Measurements from ENCODE around the gene ACSS1.

ACSS1 gene

DNA sequence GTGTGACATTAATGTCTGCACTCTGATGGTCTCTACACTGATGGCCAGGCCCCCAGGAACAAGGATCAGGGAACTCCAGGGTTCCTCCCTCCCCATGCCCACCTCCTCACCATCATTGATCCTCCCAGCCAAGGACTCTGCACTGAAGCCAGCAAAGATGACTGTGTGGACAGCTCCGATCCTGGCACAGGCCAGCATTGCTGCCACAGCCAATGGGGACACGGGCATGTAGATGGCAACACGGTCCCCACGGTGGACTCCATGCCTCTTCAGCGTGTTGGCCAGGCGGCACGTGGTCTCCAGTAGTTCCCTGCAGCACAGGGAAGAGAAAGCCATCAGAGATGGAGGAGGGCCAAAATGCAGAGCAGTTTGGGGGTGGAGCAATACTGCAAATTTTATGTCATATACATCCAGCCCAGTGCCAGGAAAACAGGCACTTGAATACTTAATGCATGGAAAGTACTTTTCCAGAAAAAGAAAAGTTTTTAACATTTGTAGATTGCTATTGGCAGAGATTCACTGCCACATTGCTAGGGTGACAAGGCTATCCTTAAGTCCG, 27.2 kb downstream of the ACSS1 start:
- no peak overlapping the region for H3K27ac ChIP-seq
- TF ChIP-seq, protein P1, sequence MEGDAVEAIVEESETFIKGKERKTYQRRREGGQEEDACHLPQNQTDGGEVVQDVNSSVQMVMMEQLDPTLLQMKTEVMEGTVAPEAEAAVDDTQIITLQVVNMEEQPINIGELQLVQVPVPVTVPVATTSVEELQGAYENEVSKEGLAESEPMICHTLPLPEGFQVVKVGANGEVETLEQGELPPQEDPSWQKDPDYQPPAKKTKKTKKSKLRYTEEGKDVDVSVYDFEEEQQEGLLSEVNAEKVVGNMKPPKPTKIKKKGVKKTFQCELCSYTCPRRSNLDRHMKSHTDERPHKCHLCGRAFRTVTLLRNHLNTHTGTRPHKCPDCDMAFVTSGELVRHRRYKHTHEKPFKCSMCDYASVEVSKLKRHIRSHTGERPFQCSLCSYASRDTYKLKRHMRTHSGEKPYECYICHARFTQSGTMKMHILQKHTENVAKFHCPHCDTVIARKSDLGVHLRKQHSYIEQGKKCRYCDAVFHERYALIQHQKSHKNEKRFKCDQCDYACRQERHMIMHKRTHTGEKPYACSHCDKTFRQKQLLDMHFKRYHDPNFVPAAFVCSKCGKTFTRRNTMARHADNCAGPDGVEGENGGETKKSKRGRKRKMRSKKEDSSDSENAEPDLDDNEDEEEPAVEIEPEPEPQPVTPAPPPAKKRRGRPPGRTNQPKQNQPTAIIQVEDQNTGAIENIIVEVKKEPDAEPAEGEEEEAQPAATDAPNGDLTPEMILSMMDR (conservative IDR thresholded peaks at IDR 0.05), result no peak
- no peak for TF ChIP-seq ZFX (IDR thresholded peaks at IDR 0.05)

DNA sequence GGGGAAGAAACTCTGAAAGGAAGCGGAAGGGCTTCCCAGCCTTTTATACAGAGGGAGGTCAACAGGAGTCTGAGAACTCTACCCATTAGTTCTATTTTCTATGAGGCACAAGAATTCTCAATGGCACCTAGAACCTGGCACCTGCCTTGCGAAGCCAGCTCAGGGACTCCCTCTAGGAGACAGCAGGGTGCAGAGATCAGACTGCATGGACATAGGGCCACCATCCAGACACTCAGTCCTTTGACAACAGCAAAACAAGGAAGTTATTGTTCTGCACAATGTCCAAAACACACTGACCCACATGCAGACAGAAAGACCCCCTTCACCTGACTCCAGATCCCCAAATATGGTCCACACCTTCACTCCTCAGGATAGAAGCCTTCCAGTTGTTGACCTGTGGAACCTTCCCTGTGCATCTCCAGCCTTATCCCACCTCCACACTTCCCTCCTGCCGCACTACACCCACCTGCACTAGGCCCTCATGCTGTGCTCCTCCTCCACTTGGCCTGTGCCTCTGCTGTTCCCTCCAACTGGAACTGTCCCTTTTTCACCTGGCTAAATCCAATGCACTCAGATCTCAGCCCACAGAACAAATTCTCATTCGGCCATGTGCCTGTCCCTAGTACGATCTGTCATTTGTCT, 27.8 kb downstream of the ACSS1 start:
- TF ChIP-seq, protein P1 (conservative IDR thresholded peaks at IDR 0.05), result no peak
- no peak for TF ChIP-seq ZFX (IDR thresholded peaks at IDR 0.05)

DNA sequence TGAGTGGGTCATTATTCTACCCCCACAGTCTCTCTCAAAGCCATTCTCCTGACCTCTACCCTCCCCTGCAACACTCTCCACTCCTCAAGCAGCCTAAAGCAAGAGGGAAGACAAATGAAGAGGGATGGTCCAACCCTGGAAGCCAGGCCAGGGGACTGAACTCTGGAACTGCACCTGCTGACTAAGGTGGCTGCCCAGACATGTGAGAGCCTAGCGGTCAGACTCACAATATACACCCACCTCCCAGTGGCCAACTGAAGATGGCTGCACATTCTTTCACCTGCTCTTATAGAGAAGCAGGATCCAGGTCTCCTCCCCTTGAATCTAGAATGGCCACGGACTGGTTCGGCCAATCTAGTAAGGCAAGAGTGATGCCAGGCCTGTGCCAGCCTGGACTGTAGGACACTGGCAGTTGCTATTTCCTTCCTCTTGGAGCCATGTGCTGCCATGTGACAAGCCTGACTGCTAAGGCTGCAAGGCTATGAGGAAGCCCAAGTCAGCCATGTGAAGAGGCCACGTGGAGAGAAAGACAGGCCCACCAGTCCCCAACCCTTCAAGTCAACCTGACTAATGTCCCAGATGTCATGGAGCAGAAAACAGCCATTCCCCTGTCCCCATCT, 31.8 kb downstream of the ACSS1 start:
- H3K27ac ChIP-seq, result no peak overlapping the region
- TF ChIP-seq ZFX (IDR thresholded peaks at IDR 0.05), result no peak
- TF ChIP-seq, protein P1 (conservative IDR thresholded peaks at IDR 0.05), result no peak

More for the DNA sequence above, 27.8 kb downstream of the ACSS1 start:
- H3K27ac ChIP-seq, result no peak overlapping the region

DNA sequence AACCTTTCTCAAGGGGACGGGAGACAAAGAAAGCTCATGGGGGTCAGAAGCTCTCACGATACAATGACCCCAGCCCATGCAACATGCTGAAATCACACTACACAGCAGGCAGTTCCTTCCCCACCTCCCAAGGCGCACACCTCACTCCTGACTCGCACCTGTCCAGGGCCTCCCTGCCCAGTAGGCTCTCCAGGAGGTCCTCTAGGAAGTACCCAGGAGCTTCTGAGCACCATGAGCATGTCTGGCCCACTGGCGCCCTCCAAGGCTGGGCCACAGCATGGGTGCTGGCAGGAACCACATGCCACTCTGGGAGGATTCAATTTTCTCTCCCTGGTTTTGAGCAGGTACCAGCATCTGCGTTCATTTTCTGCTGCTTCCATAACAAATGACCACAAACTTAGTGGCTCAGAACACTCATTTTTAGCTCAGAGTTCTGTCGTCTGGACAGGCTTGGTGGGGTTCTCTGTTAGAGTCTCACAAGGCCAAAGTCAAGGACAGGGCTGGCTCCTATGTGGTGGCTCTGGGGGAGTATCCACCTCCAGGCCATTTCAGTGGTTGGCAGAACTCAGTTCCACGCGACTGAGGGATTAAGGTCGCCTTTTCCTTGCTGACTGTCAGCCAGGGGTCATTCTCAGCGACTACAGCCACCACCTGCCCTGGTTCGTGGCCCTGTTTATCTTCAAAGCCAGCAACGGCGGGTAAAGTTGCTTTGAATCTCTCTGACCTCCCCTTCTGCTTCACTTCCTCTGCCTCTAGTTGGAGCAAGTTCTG, 32.7 kb downstream of the ACSS1 start:
- no peak overlapping the region for H3K27ac ChIP-seq
- no peak for TF ChIP-seq ZFX (IDR thresholded peaks at IDR 0.05)
- TF ChIP-seq, protein P1 (conservative IDR thresholded peaks at IDR 0.05), result no peak

DNA sequence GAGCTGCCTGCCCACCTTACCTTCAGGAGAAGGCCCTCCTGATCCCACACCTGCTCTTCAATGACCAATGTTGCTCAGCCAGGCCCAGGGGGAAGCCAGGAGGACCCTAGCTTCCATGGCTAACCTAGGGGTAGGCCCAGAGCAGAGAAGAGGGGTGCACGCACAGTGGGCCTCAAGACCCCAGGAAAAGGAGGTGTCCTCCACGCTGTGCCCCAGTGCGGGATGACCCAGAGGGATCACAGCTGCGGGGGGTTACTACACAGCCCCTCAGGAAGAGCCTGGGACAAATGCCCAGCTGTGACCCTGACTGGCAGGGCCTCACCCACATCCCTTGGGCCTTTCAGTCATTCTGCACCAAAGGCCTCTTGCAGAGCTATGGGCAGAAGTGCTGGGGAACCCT, 33.8 kb downstream of the ACSS1 start:
- TF ChIP-seq, protein P1 (conservative IDR thresholded peaks at IDR 0.05), result no peak
- no peak for TF ChIP-seq ZFX (IDR thresholded peaks at IDR 0.05)
- no peak overlapping the region for H3K27ac ChIP-seq

DNA sequence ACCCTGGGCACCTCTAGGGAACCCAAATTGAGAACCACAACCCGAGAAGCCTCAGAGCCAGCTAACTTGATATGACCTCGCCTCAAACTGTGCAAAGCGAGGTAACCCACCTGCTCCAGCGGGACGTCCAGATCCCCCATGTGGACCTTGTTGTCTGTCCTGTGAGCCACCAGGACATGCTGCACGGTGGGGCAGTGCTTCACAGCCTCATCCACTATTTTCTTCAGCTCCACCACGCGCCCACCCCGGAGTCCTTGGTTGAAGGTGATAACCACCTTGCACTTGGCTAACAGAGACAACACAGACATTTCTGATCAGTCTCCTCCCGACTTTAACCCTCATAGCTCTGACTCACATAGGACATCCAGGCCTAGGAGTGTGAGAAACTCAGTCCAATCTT, 34.6 kb downstream of the ACSS1 start:
- no peak overlapping the region; the same call in 1 of the 2 replicates for H3K27ac ChIP-seq
- TF ChIP-seq, protein P1 (conservative IDR thresholded peaks at IDR 0.05), result no peak
- TF ChIP-seq ZFX (IDR thresholded peaks at IDR 0.05), result no peak

DNA sequence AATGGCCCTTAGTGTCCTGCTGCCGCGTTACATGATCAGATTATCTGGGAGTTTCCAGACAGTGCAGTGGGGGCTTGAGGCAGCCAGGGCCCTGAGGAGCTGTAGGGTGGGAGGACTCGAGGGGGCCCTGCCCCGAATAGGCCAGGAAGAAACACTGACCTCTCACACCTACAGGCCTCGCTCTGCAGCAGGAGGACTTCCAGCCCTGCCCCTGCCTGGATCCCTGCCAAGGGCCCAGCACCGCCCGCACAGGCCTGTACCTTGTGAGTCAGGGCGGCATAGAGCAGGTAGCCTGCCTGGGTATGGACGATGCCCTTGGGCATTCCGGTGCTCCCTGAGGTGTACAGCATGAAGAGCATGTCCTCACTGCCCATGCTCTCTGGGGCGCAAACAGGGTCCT, 35.3 kb downstream of the ACSS1 start:
- H3K27ac ChIP-seq, result peak overlapping the region; percentile 1; the same call in 1 of the 2 replicates

More for the DNA sequence above, 35.3 kb downstream of the ACSS1 start:
- no peak for TF ChIP-seq ZFX (IDR thresholded peaks at IDR 0.05)
